Measurements from ENCODE around the gene SELPLG. TPM values are rescaled to one million over a fixed set of nuclear protein-coding genes. Genes with fewer than 3 reads are reported as not detected.

Gene SELPLG
- total RNA-seq, 4 donors from 2014 or later = 3.6 to 12.4 (median 5.5) TPM

GRCh38 chr12:108648371-108648770 lies 14.7 kb upstream of the SELPLG start:
- peaks cover 2 to 79% (median 14%) of the 10 kb centered on the region in 3 donors for H3K4me1 ChIP-seq
- no peaks in the 10 kb centered on the region for H3K27me3 ChIP-seq
- H3K27ac ChIP-seq = peak overlapping the region in 3 of 4 donors; percentile 70 to 78 (median 72)
- H3K4me3 ChIP-seq = no peak overlapping the region
- no peaks in the 10 kb centered on the region for H3K9me3 ChIP-seq
- WGBS, 2 donors (ENCODE audit: low coverage in 1 of 2) = 83 to 100% methylated on average over 2 to 5 of the region's 9 CpGs
- no peak for ATAC-seq
- H3K36me3 ChIP-seq = peaks cover 0 to 78% of the 10 kb centered on the region in 2 donors
- no peak for TF ChIP-seq CTCF (IDR thresholded peaks at IDR 0.05)
- TF ChIP-seq POLR2A (IDR thresholded peaks at IDR 0.05) = no peak

GRCh38 chr12:108647585-108648287 lies 14.0 kb upstream of the SELPLG start:
- Histone ChIP-seq H3K9me3 (no peaks in the 10 kb centered on the region), H3K4me3 (no peak overlapping the region), H3K27ac (peak overlapping the region in 3 of 4 donors; percentile 70 to 78 (median 72)), H3K4me1 (peaks cover 2 to 81% (median 14%) of the 10 kb centered on the region in 3 donors), H3K27me3 (no peaks in the 10 kb centered on the region), H3K36me3 (peaks cover 0 to 72% of the 10 kb centered on the region in 2 donors)
- 61 to 67% methylated on average over 5 to 11 of the region's 11 CpGs for WGBS, 2 donors (ENCODE audit: low coverage in 1 of 2)
- no peak for ATAC-seq
- TF ChIP-seq CTCF (IDR thresholded peaks at IDR 0.05) (no peak), POLR2AphosphoS5 (IDR thresholded peaks at IDR 0.05) (no peak), POLR2A (IDR thresholded peaks at IDR 0.05) (no peak), EP300 (IDR thresholded peaks at IDR 0.05) (no peak)

- 51 to 53% methylated on average over 8 to 10 of the region's 10 CpGs for WGBS, 2 donors (ENCODE audit: low coverage in 1 of 2)
- TF ChIP-seq CTCF (IDR thresholded peaks at IDR 0.05) = no peak
- TF ChIP-seq EP300 (IDR thresholded peaks at IDR 0.05) = no peak
- TF ChIP-seq POLR2AphosphoS5 (IDR thresholded peaks at IDR 0.05) = no peak
- no peak for TF ChIP-seq POLR2A (IDR thresholded peaks at IDR 0.05)
- peaks cover 0 to 64% of the 10 kb centered on the region in 2 donors for H3K36me3 ChIP-seq
- peaks cover 2 to 89% (median 14%) of the 10 kb centered on the region in 3 donors for H3K4me1 ChIP-seq
- no peaks in the 10 kb centered on the region for H3K27me3 ChIP-seq
- no peak overlapping the region for H3K4me3 ChIP-seq
- peak overlapping the region in 3 of 4 donors; percentile 70 to 78 (median 72) for H3K27ac ChIP-seq
- H3K9me3 ChIP-seq = no peaks in the 10 kb centered on the region
- no peak for ATAC-seq
Measured at GRCh38 chr12:108646600-108647579, 13.2 kb upstream of the SELPLG start.

- no peak for ATAC-seq
- WGBS, 2 donors (ENCODE audit: low coverage in 1 of 2) = 66 to 78% methylated on average over 4 to 7 of the region's 15 CpGs
- Histone ChIP-seq H3K27me3 (no peaks in the 10 kb centered on the region), H3K9me3 (no peaks in the 10 kb centered on the region), H3K36me3 (peaks cover 0 to 54% of the 10 kb centered on the region in 2 donors), H3K4me3 (no peak overlapping the region), H3K4me1 (peaks cover 2 to 99% (median 14%) of the 10 kb centered on the region in 3 donors), H3K27ac (peak overlapping the region in 3 of 4 donors; percentile 68 to 70 (median 70))
- TF ChIP-seq POLR2AphosphoS5 (IDR thresholded peaks at IDR 0.05) (no peak), POLR2A (IDR thresholded peaks at IDR 0.05) (no peak), EP300 (IDR thresholded peaks at IDR 0.05) (no peak), CTCF (IDR thresholded peaks at IDR 0.05) (no peak)
Measured at GRCh38 chr12:108645686-108646599, 12.2 kb upstream of the SELPLG start.

All from gastroesophageal sphincter (tissue), 4 donors.